ENCODE results near the gene ACAD8. TPM values are rescaled to one million over a fixed set of nuclear protein-coding genes. Genes with fewer than 3 reads are reported as not detected.

ACAD8 gene
- total RNA-seq, 4 donors from 2014 or later, result 18.3 to 41.3 (median 29.8) TPM

DNA sequence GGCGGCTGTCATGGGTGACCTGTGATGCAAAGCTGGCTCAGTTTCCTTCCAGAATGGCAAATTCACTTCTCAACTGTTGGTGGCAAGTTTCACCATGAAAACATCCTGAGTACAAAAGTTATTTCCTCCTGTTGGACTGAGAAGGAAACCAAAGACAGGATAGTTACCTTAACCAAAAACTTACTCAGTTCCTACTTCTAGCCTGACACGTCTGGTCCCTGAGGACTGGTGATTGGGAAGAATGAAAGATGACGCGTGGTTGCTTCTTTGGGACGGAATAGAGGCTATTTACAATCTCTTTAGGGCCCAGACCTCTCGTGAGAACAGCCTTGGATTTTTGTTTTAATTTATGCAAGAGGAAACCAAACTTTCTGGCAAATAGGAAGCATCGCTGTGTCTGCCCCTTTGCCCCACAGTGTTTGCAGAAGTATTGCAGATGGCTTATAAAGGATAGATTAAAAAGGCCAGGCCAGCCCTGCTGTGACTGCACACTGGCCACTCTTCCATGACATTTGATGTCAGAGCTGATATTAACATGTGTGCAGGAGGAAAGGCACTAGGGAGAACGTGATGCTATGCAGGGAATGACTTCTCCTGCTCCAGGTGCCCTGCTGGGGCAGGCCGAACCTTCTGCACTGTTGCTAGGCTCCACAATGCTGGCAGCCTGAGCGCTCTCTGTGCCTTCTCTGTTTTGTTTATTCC, 21.3 kb upstream of the ACAD8 start:
- TF ChIP-seq, protein P1, sequence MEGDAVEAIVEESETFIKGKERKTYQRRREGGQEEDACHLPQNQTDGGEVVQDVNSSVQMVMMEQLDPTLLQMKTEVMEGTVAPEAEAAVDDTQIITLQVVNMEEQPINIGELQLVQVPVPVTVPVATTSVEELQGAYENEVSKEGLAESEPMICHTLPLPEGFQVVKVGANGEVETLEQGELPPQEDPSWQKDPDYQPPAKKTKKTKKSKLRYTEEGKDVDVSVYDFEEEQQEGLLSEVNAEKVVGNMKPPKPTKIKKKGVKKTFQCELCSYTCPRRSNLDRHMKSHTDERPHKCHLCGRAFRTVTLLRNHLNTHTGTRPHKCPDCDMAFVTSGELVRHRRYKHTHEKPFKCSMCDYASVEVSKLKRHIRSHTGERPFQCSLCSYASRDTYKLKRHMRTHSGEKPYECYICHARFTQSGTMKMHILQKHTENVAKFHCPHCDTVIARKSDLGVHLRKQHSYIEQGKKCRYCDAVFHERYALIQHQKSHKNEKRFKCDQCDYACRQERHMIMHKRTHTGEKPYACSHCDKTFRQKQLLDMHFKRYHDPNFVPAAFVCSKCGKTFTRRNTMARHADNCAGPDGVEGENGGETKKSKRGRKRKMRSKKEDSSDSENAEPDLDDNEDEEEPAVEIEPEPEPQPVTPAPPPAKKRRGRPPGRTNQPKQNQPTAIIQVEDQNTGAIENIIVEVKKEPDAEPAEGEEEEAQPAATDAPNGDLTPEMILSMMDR (IDR thresholded peaks at IDR 0.05; ENCODE audit: low read depth), result no peak

DNA sequence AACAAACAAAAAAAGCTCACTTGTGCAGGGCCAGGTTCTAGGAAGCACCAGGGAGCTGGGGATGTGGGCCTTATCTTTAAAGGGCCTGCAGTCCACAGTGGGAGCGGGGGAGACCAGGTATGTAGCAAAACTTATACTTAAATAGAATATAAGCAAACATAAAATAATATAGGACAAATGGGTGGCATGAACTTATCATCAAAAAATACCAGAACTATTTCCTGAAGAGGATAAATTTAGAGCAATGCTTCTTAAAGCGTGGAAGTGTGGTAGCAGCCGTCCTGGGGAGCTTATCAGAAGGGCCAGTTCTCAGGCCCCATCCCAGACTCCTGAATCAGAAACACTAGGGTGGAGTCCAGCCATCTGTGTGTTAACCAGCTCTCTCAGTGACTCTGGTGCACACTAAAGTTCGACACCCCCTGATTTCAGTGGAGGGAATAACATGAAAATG, 19.6 kb upstream of the ACAD8 start:
- TF ChIP-seq, protein P1 (IDR thresholded peaks at IDR 0.05; ENCODE audit: low read depth), result no peak

DNA sequence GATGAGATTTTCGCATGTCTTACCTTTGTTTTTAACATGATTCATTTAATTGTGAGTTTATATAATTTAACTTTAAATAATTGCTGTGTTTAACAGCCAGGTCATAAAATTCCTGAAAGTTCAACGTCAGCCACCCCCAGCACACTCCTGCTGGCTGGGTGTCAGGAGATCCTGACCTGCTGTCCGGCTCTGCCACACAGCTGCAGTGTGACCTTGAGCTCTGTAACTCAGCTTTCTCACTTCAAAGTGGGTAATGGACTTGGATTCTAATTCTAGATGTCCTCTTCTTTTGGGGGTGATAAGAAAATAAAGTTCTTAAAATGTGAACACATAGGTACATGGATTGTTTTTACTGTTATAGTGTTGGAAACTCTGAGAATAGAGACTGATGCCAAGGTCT, 18.0 kb upstream of the ACAD8 start:
- TF ChIP-seq, protein P1 (IDR thresholded peaks at IDR 0.05; ENCODE audit: low read depth), result no peak

DNA sequence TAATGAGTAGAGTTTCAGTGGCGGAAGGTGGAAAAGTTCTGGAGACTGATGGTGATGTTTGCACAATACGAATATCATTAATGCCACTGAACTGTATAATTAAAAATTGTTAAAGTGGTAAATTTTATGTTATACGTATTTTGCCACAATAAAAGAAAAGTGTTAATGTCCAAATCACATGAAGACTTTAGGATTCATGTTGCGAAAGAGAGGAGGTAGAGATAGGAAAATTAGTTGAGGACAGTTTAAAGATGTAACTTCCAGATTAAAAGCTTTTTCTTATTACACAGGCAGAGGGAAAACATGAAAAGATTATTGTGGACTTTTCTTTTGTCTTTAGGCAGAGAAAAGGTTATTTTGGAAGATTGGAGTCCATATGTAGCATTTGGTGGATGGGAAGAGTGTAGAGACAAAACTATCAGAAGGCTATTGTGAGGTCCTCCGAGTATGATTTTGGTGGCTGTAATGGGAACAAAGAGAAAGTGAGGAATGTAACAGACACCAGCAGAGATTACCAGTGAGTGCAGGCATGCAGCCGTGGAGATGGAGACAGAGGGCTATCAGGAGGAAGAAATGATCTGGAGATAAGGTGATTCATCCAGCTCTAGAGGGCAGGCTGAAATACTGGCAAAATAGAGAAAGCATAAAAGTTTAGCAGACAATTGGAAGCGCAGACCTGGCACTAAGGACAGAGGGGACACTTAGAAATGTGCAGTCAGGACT, 16.4 kb upstream of the ACAD8 start:
- TF ChIP-seq, protein P1 (IDR thresholded peaks at IDR 0.05; ENCODE audit: low read depth), result no peak

DNA sequence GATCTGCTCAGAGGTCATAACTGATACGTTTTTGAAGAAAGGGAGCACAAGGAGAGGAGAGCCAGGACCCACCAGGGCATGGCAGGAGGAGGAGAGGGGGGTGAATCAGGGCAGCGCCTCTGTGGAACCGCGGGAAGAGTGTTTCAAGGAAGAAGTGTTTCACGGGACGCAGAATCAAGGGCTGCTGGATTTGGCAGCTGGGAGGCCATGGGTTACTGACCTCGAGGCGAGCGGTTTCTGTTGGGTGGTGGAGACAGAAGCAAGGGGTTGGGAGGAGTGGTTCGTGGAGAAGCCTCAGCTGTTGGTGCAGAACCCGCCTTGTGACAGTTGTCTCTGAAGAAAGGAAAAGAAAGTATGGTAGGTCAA, 15.8 kb upstream of the ACAD8 start:
- TF ChIP-seq, protein P1 (IDR thresholded peaks at IDR 0.05; ENCODE audit: low read depth), result no peak

DNA sequence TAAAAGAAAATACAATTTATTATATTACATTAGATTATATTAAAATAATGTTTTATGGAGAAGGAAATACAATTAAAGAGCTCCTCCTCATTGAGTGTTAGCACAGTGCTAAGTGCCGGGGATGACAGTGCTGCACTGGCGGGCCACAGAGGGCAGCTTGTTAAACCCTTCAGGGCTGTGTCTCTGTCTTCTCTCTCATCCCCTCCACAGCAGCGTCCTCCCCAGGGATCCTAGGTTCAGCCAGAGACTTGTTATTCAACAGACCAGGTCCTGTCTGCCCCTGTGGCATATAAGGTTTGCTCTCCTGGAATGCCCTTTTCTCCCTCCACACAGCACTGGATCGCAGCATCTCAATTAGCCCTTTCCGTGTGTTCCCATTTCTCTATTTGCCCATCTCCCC, 14.4 kb upstream of the ACAD8 start:
- TF ChIP-seq, protein P1 (IDR thresholded peaks at IDR 0.05; ENCODE audit: low read depth), result no peak

DNA sequence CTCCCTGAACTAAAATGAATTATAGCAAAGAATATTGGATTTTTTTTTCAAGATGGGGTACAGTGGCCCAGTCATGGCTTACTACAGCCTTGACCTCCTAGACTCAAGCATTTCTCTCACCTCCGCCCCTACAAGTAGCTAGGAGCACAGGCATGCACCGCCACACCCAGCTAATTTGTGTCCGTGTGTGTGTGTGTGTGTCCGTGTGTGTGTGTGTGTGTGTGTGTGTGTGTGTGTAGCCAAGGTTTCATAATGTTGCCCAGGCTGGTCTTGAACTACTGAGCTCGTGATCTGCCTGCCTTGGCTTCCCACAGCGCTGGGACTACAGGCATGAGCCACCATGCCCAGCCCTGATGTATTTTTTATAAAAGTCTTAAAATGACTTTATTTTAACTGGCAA, 12.8 kb upstream of the ACAD8 start:
- TF ChIP-seq, protein P1 (IDR thresholded peaks at IDR 0.05; ENCODE audit: low read depth), result no peak
